ENCODE results near the gene KLK15.
"Not testable (repeated sequence)": the region's sequence is repeated elsewhere in the genome, so short reads cannot be mapped to it uniquely, and the experiment has no call there.

The KLK15 gene

GRCh38 chr19:50796634-50797428 lies 36.5 kb downstream of the KLK15 start:
- no peak for DNase-seq (ENCODE audit: low read depth, low spot score)

GRCh38 chr19:50796128-50796633 lies 37.2 kb downstream of the KLK15 start:
- DNase-seq (ENCODE audit: low read depth, low spot score): no peak

- DNase-seq (ENCODE audit: low read depth, low spot score): no peak
These were observed 37.7 kb downstream of the KLK15 start for GRCh38 chr19:50795664-50796073.

GRCh38 chr19:50794876-50795663 lies 38.3 kb downstream of the KLK15 start:
- DNase-seq (ENCODE audit: low read depth, low spot score): no peak

GRCh38 chr19:50794074-50794875 lies 39.1 kb downstream of the KLK15 start:
- DNase-seq (ENCODE audit: low read depth, low spot score): no peak

GRCh38 chr19:50793558-50794065 lies 39.8 kb downstream of the KLK15 start:
- DNase-seq (ENCODE audit: low read depth, low spot score): no peak

GRCh38 chr19:50792272-50793250 lies 40.8 kb downstream of the KLK15 start:
- no peak for DNase-seq (ENCODE audit: low read depth, low spot score)

GRCh38 chr19:50791594-50792271 lies 41.6 kb downstream of the KLK15 start:
- DNase-seq (ENCODE audit: low read depth, low spot score): no peak

- no peak for DNase-seq (ENCODE audit: low read depth, low spot score)
These were observed 42.4 kb downstream of the KLK15 start for GRCh38 chr19:50790922-50791467.

- no peak for DNase-seq (ENCODE audit: low read depth, low spot score)
These were observed 43.0 kb downstream of the KLK15 start, which contains the start of gene ACP4 for GRCh38 chr19:50790396-50790795. ACP4 (plus strand) TSS chr19:50790415; CDS start chr19:50790415, 0 bp downstream.

GRCh38 chr19:50785329-50785728 lies 48.0 kb downstream of the KLK15 start:
- DNase-seq (ENCODE audit: low read depth, low spot score): no peak

GRCh38 chr19:50784710-50785109 lies 48.7 kb downstream of the KLK15 start:
- no peak for DNase-seq (ENCODE audit: low read depth, low spot score)

- DNase-seq (ENCODE audit: low read depth, low spot score): not testable (repeated sequence)
These were observed 49.6 kb downstream of the KLK15 start for GRCh38 chr19:50783848-50784152.

- DNase-seq (ENCODE audit: low read depth, low spot score): no peak
These were observed 52.5 kb downstream of the KLK15 start for GRCh38 chr19:50780753-50781435.

- DNase-seq (ENCODE audit: low read depth, low spot score): no peak
These were observed 53.6 kb downstream of the KLK15 start for GRCh38 chr19:50779504-50780457.

- no peak for DNase-seq (ENCODE audit: low read depth, low spot score)
These were observed 54.4 kb downstream of the KLK15 start for GRCh38 chr19:50778906-50779430.

- DNase-seq (ENCODE audit: low read depth, low spot score): no peak
These were observed 55.5 kb downstream of the KLK15 start for GRCh38 chr19:50777830-50778303.

Data from smooth muscle cell of the brain vasculature (primary cell).